CD4-positive, alpha-beta T cell (primary cell): ENCODE data around the gene B4GALNT1. TPM values are rescaled to one million over a fixed set of nuclear protein-coding genes. Genes with fewer than 3 reads are reported as not detected.

ENCODE experiments used
- ATAC-seq: fragments of 200-7000 bp; cut with Tn5 transposase; one replicate; pipeline ENCODE4 v1.10.0; 2022; ENCODE audit warnings: mild to moderate bottlenecking; ENCODE audit not compliant: poor library complexity
- CTCF ChIA-PET: fragments of 350-600 bp; sonication (Branson Sonifier 250); formaldehyde crosslinking; loops from one replicate; lab custom pipeline; 2021; ENCODE audit warnings: antibody characterized with exemption, inconsistent platforms; lab: Charles Lee
- POLR2A ChIA-PET: fragments of 350-600 bp; sonication (Branson Sonifier 250); formaldehyde crosslinking; loops from one replicate; lab custom pipeline; 2021; ENCODE audit warnings: antibody characterized with exemption, inconsistent platforms; lab: Charles Lee
- DNase-seq, 14 experiments: peaks; one replicate each; pipeline ENCODE4 v3.0.0-alpha.2; 2013 to 2020; ENCODE audit warnings: mixed read lengths in 2 of 14
- H3K27ac ChIP-seq, 2 donors: one replicate each; pipeline versions ENCODE4 v1.5.1 to v1.7.0; 2013; ENCODE audit warnings: low read length in 2 of 2, low read depth in 1 of 2, mild to moderate bottlenecking in 1 of 2
- H3K27me3 ChIP-seq, 2 experiments: 1 replicate in 1 of 2; 2 replicates in 1 of 2; pipeline versions ENCODE4 v1.6.1 to v1.7.0; 2013; ENCODE audit warnings: low read length in 2 of 2, control low read depth in 1 of 2, mild to moderate bottlenecking in 1 of 2, moderate library complexity in 1 of 2; ENCODE audit not compliant: insufficient read depth in 2 of 2, control insufficient read depth in 1 of 2
- H3K36me3 ChIP-seq: one replicate; pipeline ENCODE4 v1.6.1; 2013; ENCODE audit warnings: low read length, control low read depth; ENCODE audit not compliant: insufficient read depth
- H3K4me1 ChIP-seq: one replicate; pipeline ENCODE4 v1.6.1; 2013; ENCODE audit warnings: low read length, control low read depth; ENCODE audit not compliant: insufficient read depth
- H3K4me3 ChIP-seq: one replicate; pipeline ENCODE4 v1.5.1; 2013; ENCODE audit warnings: mild to moderate bottlenecking, low read length, moderate library complexity
- H3K9me3 ChIP-seq, 2 experiments: 1 replicate in 1 of 2; 2 replicates in 1 of 2; pipeline versions ENCODE4 v1.6.1 to v1.7.0; 2013; ENCODE audit warnings: low read length in 2 of 2, mild to moderate bottlenecking in 2 of 2, control low read depth in 1 of 2, moderate library complexity in 1 of 2; ENCODE audit not compliant: control insufficient read depth in 1 of 2, insufficient read depth in 1 of 2
- H3K27ac Mint-ChIP-seq: one replicate; pipeline ENCODE4 v1.8.0; 2020; ENCODE audit warnings: mixed read lengths
- H3K27me3 Mint-ChIP-seq: one replicate; pipeline ENCODE4 v1.8.0; 2021; ENCODE audit warnings: mixed read lengths
- H3K36me3 Mint-ChIP-seq: one replicate; pipeline ENCODE4 v1.8.0; 2021; ENCODE audit warnings: low read depth, mixed read lengths
- H3K4me1 Mint-ChIP-seq: one replicate; pipeline ENCODE4 v1.8.0; 2021; ENCODE audit warnings: low read depth, mixed read lengths
- H3K4me3 Mint-ChIP-seq: one replicate; pipeline ENCODE4 v1.8.0; 2020; ENCODE audit warnings: mild to moderate bottlenecking, mixed read lengths
- H3K9me3 Mint-ChIP-seq: one replicate; pipeline ENCODE4 v1.8.0; 2020; ENCODE audit warnings: mixed read lengths
- intact Hi-C, 2 experiments: fragments of 100-400 bp; cut with DNase I in 1 of 2; cut with micrococcal nuclease in 1 of 2; formaldehyde crosslinking; loops; one replicate each; pipeline versions ENCODE4 v1.15.1 to v1.9.0; 2023 to 2025; cut with DNase I, micrococcal nuclease
- total RNA-seq, 174 experiments: library from RNA in 2 of 174; stranded (reverse) in 2 of 174; gene quantifications; one replicate each; pipeline ENCODE4 v1.2.3 and lab custom pipeline; 2021 to 2026
- TF ChIP-seq, protein P1 (sequence below): fragments of 200-600 bp; IDR thresholded peaks from one replicate; pipeline ENCODE4 v1.8.0; 2022; ENCODE audit warnings: antibody characterized with exemption, mild to moderate bottlenecking

The B4GALNT1 gene
- total RNA-seq, 2 experiments from 2014 or later: not detected

DNA sequence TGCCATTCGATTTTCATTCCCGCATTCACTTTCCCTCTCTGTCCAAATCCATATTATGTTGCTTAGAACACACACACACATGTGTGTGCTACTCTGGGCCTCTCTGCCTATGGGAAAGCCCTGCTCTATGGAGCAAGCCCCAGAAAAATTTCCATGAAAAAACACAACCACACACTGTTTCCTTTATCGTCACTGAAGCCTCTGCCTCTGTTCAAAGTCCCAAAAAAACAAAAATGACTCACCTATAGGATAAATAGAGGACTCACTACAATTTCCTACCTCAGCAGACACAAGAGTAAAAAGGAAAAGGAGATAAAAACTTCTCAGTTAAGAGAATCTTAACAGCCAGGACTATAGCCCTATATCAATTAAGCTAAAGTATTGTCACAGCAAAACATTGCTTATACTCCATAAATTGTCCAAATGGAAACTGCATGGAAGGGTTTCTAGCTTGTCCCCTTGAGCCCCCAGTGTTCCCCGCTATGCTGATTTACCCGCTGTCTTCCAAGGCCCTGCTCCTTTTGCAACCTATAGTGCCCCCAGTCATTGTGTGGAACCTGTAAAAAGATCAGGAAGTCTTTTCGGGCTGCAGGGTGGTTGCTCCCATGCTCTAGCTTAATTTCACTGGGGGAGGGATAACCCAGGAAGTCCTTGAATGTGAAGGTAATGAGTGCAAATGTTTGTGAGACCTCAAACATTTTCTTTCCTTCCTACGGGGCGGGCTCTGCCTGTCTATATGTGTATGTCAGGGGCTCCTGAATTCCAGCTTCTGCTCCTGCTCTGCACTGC, 53.1 kb downstream of the B4GALNT1 start:
- H3K27me3 ChIP-seq: no peaks in the 10 kb centered on the region
- CTCF ChIA-PET: interaction anchor here (0.9 kb wide), 1 partner anchor 9 kb away, joined by 3 read pairs; no protein-coding TSS in a partner anchor
- Mint-ChIP-seq H3K9me3 (no peaks in the 10 kb centered on the region), H3K27me3 (peaks cover 10% of the 10 kb centered on the region), H3K4me1 (no peaks in the 10 kb centered on the region), H3K36me3 (no peaks in the 10 kb centered on the region), H3K27ac (no peak overlapping the region), H3K4me3 (no peak overlapping the region)
- H3K4me3 ChIP-seq: no peak overlapping the region
- intact Hi-C loops: loop anchor here in 1 of 2 experiments (5.0 kb wide), 1 partner anchor 327 kb away; no protein-coding TSS in a partner anchor
- no peak overlapping the region for H3K27ac ChIP-seq
- H3K4me1 ChIP-seq: peaks cover 8% of the 10 kb centered on the region
- TF ChIP-seq, protein P1, sequence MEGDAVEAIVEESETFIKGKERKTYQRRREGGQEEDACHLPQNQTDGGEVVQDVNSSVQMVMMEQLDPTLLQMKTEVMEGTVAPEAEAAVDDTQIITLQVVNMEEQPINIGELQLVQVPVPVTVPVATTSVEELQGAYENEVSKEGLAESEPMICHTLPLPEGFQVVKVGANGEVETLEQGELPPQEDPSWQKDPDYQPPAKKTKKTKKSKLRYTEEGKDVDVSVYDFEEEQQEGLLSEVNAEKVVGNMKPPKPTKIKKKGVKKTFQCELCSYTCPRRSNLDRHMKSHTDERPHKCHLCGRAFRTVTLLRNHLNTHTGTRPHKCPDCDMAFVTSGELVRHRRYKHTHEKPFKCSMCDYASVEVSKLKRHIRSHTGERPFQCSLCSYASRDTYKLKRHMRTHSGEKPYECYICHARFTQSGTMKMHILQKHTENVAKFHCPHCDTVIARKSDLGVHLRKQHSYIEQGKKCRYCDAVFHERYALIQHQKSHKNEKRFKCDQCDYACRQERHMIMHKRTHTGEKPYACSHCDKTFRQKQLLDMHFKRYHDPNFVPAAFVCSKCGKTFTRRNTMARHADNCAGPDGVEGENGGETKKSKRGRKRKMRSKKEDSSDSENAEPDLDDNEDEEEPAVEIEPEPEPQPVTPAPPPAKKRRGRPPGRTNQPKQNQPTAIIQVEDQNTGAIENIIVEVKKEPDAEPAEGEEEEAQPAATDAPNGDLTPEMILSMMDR: no peak
- DNase-seq (no peak), ATAC-seq (no peak)
- POLR2A ChIA-PET: no interaction called here
- no peaks in the 10 kb centered on the region for H3K36me3 ChIP-seq
- H3K9me3 ChIP-seq: no peaks in the 10 kb centered on the region

DNA sequence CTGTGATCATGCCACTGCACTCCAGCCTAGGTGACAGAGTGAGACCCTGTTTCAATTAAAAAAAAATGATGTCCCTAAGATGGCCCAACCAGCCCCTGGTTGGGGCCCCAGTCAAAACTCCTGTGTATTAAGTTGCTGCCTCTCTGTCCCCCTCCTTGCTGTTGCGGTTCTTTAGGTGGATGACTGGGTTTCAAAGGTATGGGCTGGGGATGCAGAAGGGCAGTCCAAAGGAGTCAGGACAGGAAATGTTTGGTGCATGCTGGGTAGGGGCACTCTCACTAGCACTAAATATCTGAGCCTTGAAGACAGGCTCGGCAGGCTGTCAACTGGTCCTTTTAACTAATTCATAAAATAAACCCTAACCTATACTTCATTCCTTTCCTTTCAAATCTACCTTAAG, 54.0 kb downstream of the B4GALNT1 start:
- H3K27me3 ChIP-seq: no peaks in the 10 kb centered on the region
- no peak overlapping the region for H3K4me3 ChIP-seq
- Mint-ChIP-seq H3K9me3 (no peaks in the 10 kb centered on the region), H3K36me3 (no peaks in the 10 kb centered on the region), H3K4me1 (no peaks in the 10 kb centered on the region), H3K4me3 (no peak overlapping the region), H3K27me3 (peaks cover 7% of the 10 kb centered on the region), H3K27ac (no peak overlapping the region)
- DNase-seq (no peak), ATAC-seq (no peak)
- H3K36me3 ChIP-seq: no peaks in the 10 kb centered on the region
- POLR2A ChIA-PET: no interaction called here
- CTCF ChIA-PET: no interaction called here
- peaks cover 8% of the 10 kb centered on the region for H3K4me1 ChIP-seq
- H3K9me3 ChIP-seq: no peaks in the 10 kb centered on the region
- intact Hi-C loops: no loop called here
- TF ChIP-seq, protein P1: no peak
- H3K27ac ChIP-seq: no peak overlapping the region

DNA sequence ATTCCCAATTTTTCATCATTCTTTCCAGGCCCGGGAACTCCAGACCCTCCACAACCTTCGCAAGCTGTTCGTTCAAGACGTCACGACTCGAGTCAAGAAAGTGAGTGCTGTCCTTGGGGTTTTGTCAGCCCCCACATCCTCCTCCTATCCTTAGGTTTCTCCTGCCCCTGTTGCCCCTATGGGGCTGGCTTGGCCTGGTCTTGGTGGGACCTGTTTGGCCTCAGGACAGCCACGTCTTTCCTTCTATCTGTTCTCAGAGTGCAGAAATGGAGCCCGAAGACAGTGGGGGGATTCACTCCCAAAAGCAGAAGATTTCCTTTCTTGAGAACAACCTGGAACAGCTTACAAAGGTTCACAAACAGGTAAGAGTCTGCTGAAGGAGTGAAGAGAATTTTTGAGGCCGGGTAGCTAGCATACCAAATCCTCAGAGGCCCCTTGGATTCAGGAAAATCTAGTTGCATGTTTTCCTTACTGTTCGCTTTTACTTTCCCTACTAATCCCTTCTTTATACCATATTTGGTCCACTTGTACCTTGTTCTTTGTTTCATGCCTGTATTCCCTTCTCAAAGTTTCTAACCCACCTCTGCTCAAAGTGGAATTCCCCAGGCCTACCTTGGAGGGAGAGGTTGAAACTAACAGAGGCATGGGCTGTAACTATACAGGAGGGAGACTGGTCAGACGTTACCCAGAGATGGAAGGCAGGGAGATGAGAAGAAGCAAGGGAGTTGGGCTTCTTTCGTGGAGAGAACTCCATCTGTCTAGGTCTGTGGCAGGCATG, 54.8 kb downstream of the B4GALNT1 start:
- Histone ChIP-seq H3K27me3 (no peaks in the 10 kb centered on the region), H3K4me1 (peaks cover 4% of the 10 kb centered on the region), H3K36me3 (no peaks in the 10 kb centered on the region), H3K9me3 (no peaks in the 10 kb centered on the region), H3K27ac (no peak overlapping the region), H3K4me3 (no peak overlapping the region)
- no peak for ATAC-seq
- Mint-ChIP-seq H3K9me3 (no peaks in the 10 kb centered on the region), H3K27me3 (peaks cover 2% of the 10 kb centered on the region), H3K4me3 (no peak overlapping the region), H3K27ac (no peak overlapping the region), H3K36me3 (no peaks in the 10 kb centered on the region), H3K4me1 (no peaks in the 10 kb centered on the region)
- POLR2A ChIA-PET: no interaction called here
- intact Hi-C loops: no loop called here
- CTCF ChIA-PET: no interaction called here
- no peak for DNase-seq
- TF ChIP-seq, protein P1: no peak
